ENCODE data around the gene KCNIP3. TPM values are rescaled to one million over a fixed set of nuclear protein-coding genes. Genes with fewer than 3 reads are reported as not detected.
A peak's percentile ranks its signal among the peaks of the same experiment; 100 is the strongest.

Gene KCNIP3
- total and polyA plus RNA-seq, 4 donors = 0.26 to 1.1 (median 0.62) TPM

DNA sequence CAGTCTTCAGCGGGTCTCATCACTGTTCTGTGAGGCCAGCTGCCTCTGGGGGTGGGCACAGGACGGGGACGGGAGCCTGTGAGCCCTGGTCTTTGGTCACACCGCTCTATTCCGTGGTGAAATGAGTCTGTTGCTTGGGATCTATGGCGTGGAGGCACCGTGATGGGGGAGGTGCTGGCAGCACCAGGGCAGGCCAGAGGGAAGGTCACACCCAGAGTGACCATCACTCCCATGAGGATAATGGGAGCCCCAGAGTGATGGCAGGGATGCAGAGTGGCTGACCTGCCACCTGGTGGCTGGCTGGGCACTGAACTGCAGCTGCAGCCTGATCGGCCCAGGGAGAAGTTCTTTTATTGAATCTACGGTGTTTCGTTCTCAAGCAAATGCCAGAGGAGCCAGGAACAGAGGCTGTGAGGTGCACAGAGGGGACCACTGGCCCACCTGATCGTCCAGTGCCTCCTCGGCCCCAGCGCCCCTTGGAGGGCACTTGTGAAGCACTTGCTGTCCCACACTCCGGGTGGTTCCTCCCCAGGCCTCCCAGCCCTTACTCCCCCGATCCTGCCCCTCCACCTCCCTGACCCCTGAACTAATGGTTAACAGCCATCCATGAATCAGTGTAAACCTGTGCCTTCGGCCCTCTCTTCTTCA is 17.9 kb downstream of the KCNIP3 start:
- H3K9ac ChIP-seq (ENCODE audit: low read depth in 1 of 2, low read length in 2 of 2) = no peak overlapping the region
- H3K9me3 ChIP-seq (ENCODE audit: control insufficient read depth in 4 of 4, low read length in 3 of 4) = no peaks in the 10 kb centered on the region
- WGBS = 58% methylated on average over 16 of the region's 16 CpGs
- no peaks in the 10 kb centered on the region for H3K27me3 ChIP-seq (ENCODE audit: control insufficient read depth in 4 of 4, insufficient read depth in 4 of 4, low read length in 3 of 4)
- no peaks in the 10 kb centered on the region for H3K36me3 ChIP-seq (ENCODE audit: control insufficient read depth in 4 of 4, insufficient read depth in 3 of 4, low read depth in 1 of 4, low read length in 3 of 4)
- no peaks in the 10 kb centered on the region for H3K4me1 ChIP-seq (ENCODE audit: control insufficient read depth in 4 of 4, insufficient read depth in 4 of 4, low read length in 3 of 4)
- H3K4me3 ChIP-seq (ENCODE audit: low read depth in 1 of 3, low read length in 3 of 3) = no peak overlapping the region
- peak; percentile 93 to 96 for TF ChIP-seq RAD21 (IDR thresholded peaks at IDR 0.05)
- TF ChIP-seq SP1 (IDR thresholded peaks at IDR 0.05) = no peak
- no peak for TF ChIP-seq RXRA (IDR thresholded peaks at IDR 0.05)
- no peak for TF ChIP-seq FOXA1 (IDR thresholded peaks at IDR 0.05)
- TF ChIP-seq TAF1 (conservative IDR thresholded peaks at IDR 0.05) = no peak
- TF ChIP-seq YY1 (IDR thresholded peaks at IDR 0.05) = no peak
- TF ChIP-seq NR2F2 (IDR thresholded peaks at IDR 0.05) = no peak
- no peak for TF ChIP-seq JUND (IDR thresholded peaks at IDR 0.05)
- TF ChIP-seq, protein P1, sequence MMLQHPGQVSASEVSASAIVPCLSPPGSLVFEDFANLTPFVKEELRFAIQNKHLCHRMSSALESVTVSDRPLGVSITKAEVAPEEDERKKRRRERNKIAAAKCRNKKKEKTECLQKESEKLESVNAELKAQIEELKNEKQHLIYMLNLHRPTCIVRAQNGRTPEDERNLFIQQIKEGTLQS (IDR thresholded peaks at IDR 0.05) = no peak
- TF ChIP-seq, protein P2, sequence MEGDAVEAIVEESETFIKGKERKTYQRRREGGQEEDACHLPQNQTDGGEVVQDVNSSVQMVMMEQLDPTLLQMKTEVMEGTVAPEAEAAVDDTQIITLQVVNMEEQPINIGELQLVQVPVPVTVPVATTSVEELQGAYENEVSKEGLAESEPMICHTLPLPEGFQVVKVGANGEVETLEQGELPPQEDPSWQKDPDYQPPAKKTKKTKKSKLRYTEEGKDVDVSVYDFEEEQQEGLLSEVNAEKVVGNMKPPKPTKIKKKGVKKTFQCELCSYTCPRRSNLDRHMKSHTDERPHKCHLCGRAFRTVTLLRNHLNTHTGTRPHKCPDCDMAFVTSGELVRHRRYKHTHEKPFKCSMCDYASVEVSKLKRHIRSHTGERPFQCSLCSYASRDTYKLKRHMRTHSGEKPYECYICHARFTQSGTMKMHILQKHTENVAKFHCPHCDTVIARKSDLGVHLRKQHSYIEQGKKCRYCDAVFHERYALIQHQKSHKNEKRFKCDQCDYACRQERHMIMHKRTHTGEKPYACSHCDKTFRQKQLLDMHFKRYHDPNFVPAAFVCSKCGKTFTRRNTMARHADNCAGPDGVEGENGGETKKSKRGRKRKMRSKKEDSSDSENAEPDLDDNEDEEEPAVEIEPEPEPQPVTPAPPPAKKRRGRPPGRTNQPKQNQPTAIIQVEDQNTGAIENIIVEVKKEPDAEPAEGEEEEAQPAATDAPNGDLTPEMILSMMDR (IDR thresholded peaks at IDR 0.05; ENCODE audit: low read depth, low read length, missing input control) = peak; percentile 86
- TF ChIP-seq, protein P3, sequence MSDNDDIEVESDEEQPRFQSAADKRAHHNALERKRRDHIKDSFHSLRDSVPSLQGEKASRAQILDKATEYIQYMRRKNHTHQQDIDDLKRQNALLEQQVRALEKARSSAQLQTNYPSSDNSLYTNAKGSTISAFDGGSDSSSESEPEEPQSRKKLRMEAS (IDR thresholded peaks at IDR 0.05) = no peak
- no peak for TF ChIP-seq FOXA2 (IDR thresholded peaks at IDR 0.05)
- no peak overlapping the region for H3K27ac ChIP-seq (ENCODE audit: low read depth in 1 of 2, low read length in 2 of 2)
- no peak for DNase-seq (ENCODE audit: low spot score)

DNA sequence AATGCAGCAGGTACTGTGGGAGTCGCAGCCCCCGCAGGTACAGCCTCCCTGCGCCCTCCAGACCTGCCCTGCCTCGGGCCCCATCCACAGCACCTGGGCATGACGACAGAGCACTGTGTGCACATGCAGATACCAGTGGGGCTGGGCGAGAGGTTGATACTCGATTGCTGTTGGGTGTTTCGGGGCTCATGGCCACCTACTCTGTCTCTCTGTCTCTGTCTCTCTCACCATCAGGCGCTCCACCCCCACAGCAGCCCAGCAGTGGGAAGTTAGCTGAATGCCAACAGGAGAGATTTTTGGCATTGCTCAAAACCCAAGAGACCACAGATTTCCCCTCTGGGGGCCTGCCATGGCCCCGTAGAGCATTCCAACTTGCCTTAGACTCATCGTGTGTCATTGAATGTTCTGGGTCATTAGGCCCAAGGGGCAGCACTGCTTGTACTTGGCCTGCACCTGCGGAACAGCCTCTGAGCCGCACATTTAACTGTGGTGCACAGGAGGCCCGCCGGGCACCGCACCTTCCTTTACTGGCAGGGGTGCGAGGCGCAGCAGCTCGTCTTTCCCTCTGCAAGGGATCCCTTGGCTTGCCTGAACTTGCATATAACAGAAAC is 18.8 kb downstream of the KCNIP3 start:
- DNase-seq (ENCODE audit: low spot score) = no peak

DNA sequence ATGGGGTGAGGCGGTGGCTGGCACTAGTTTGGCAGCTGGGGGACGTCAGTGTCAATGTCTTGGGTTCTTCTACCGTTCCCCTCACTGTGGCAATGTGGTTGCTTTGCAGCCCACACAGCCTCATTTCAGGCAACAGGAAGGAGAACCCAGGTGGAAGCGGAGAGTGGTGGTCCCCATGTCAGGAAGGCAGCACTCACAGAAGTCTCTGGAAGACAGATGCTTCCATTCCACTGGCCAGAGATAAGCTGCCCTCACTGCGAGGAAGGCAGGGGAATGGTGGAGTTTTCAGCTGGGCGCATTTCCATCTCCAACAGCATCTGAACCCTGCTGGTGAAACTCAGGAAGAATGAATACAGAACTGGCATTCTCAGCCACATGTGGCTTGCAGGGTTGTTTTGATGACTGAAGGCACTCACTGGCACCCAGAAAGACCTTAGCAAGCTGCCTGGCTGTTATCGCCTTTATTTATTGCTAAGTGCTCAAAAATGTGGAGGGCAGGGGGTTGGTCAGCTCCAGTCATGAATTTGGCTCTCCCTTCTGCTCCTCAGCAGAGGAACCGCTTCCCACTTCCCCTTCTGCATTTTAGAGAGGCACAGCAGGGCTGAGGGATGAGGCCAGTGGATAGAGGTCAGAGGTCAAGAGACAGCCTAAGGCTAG is 19.4 kb downstream of the KCNIP3 start:
- H3K9me3 ChIP-seq (ENCODE audit: control insufficient read depth in 4 of 4, low read length in 3 of 4) = no peaks in the 10 kb centered on the region
- H3K36me3 ChIP-seq (ENCODE audit: control insufficient read depth in 4 of 4, insufficient read depth in 3 of 4, low read depth in 1 of 4, low read length in 3 of 4) = no peaks in the 10 kb centered on the region
- H3K4me3 ChIP-seq (ENCODE audit: low read depth in 1 of 3, low read length in 3 of 3) = no peak overlapping the region
- TF ChIP-seq NR2F2 (IDR thresholded peaks at IDR 0.05) = no peak
- TF ChIP-seq, protein P4, sequence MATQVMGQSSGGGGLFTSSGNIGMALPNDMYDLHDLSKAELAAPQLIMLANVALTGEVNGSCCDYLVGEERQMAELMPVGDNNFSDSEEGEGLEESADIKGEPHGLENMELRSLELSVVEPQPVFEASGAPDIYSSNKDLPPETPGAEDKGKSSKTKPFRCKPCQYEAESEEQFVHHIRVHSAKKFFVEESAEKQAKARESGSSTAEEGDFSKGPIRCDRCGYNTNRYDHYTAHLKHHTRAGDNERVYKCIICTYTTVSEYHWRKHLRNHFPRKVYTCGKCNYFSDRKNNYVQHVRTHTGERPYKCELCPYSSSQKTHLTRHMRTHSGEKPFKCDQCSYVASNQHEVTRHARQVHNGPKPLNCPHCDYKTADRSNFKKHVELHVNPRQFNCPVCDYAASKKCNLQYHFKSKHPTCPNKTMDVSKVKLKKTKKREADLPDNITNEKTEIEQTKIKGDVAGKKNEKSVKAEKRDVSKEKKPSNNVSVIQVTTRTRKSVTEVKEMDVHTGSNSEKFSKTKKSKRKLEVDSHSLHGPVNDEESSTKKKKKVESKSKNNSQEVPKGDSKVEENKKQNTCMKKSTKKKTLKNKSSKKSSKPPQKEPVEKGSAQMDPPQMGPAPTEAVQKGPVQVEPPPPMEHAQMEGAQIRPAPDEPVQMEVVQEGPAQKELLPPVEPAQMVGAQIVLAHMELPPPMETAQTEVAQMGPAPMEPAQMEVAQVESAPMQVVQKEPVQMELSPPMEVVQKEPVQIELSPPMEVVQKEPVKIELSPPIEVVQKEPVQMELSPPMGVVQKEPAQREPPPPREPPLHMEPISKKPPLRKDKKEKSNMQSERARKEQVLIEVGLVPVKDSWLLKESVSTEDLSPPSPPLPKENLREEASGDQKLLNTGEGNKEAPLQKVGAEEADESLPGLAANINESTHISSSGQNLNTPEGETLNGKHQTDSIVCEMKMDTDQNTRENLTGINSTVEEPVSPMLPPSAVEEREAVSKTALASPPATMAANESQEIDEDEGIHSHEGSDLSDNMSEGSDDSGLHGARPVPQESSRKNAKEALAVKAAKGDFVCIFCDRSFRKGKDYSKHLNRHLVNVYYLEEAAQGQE (IDR thresholded peaks at IDR 0.05) = no peak
- no peak overlapping the region for H3K9ac ChIP-seq (ENCODE audit: low read depth in 1 of 2, low read length in 2 of 2)
- H3K4me1 ChIP-seq (ENCODE audit: control insufficient read depth in 4 of 4, insufficient read depth in 4 of 4, low read length in 3 of 4) = no peaks in the 10 kb centered on the region
- H3K27ac ChIP-seq (ENCODE audit: low read depth in 1 of 2, low read length in 2 of 2) = no peak overlapping the region
- no peak for DNase-seq (ENCODE audit: low spot score)
- H3K27me3 ChIP-seq (ENCODE audit: control insufficient read depth in 4 of 4, insufficient read depth in 4 of 4, low read length in 3 of 4) = no peaks in the 10 kb centered on the region
- WGBS = 86% methylated on average over 8 of the region's 8 CpGs

More for the DNA sequence above, 18.8 kb downstream of the KCNIP3 start:
- 89% methylated on average over 19 of the region's 19 CpGs for WGBS
- Histone ChIP-seq H3K4me1 (ENCODE audit: control insufficient read depth in 4 of 4, insufficient read depth in 4 of 4, low read length in 3 of 4) (no peaks in the 10 kb centered on the region), H3K4me3 (ENCODE audit: low read depth in 1 of 3, low read length in 3 of 3) (no peak overlapping the region), H3K27ac (ENCODE audit: low read depth in 1 of 2, low read length in 2 of 2) (no peak overlapping the region), H3K9me3 (ENCODE audit: control insufficient read depth in 4 of 4, low read length in 3 of 4) (no peaks in the 10 kb centered on the region), H3K27me3 (ENCODE audit: control insufficient read depth in 4 of 4, insufficient read depth in 4 of 4, low read length in 3 of 4) (no peaks in the 10 kb centered on the region), H3K36me3 (ENCODE audit: control insufficient read depth in 4 of 4, insufficient read depth in 3 of 4, low read depth in 1 of 4, low read length in 3 of 4) (no peaks in the 10 kb centered on the region), H3K9ac (ENCODE audit: low read depth in 1 of 2, low read length in 2 of 2) (no peak overlapping the region)
- TF ChIP-seq GABPA (IDR thresholded peaks at IDR 0.05 in 1 of 2, conservative IDR thresholded peaks at IDR 0.05 in 1 of 2) = no peak
- no peak for TF ChIP-seq RXRA (IDR thresholded peaks at IDR 0.05)
- no peak for TF ChIP-seq NR2F2 (IDR thresholded peaks at IDR 0.05)
- no peak for TF ChIP-seq YY1 (IDR thresholded peaks at IDR 0.05)
- no peak for TF ChIP-seq RAD21 (IDR thresholded peaks at IDR 0.05)

Measured in liver (tissue), 9 donors.